DLD1 (cell line): ENCODE data around the gene ABI3BP.

Experiments used
- in situ Hi-C: cut with HindIII; loops from 2 replicates; pipeline ENCODE4 v1.10.0; 2017; ENCODE audit warnings: low sequenced_read_pairs

The ABI3BP gene

DNA sequence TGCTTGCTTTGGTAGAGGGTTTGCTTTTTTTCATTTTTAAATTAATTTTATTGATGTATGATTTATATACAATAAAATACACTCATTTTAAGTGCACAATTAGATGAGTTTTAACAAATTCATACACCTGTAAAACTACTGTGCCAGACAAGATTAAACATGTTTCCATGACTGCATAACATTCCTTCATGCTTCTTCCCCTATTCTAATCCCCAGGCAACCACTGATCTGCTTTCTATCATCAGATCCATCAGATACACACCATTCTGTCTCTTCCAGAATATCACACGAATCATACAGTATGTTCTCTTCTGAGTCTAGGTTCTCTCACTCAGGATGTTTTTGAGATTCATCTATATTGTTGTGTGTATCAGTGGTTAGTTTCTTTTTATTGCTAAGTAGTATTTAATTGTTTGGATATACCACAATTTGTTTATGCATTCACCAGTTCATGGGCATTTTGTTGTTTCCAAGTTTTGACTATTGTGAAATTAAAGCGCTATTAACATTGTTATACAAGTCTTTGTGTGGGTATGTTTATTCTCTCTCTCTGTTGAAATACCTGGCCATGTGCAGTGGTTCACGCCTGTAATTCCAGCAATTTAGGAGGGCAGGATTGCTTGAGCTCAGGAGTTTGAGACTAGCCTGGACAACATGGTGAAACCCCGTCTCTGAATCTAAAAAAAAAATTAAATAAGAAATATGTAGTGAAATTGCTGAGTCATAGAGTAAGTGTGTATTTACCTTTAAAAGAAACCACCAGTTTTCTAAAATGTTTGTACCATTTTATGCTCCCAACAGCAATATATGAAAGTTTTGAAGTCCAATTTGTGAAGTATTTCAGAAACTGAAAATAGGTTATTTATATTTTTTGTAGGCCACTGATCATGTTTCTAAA, 290.9 kb downstream of the ABI3BP start:
- in situ Hi-C loops = no loop called here

DNA sequence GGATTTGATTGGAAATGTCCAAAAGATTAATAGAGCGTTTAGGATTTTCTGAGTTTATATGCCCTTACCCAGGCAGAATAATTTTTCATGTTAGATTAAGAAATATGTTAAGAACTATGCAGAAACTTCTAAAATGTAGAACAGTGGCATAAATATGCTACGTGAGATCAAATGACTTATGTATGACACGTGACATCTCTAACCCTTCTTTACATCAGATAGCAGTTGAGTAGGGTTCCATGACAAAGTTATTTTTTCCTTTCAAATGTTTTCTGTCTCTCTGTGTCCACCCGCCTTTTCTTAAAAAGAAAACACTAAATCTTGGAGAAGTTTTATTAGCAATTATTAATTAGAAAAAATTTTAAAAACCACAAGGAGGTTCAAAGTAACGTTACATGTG, 292.5 kb downstream of the ABI3BP start:
- in situ Hi-C loops = no loop called here
